A549 (cell line): ENCODE measurements around the gene SLC25A13. TPM values are rescaled to one million over a fixed set of nuclear protein-coding genes. Genes with fewer than 3 reads are reported as not detected.
"Not testable (repeated sequence)": the region's sequence is repeated elsewhere in the genome, so short reads cannot be mapped to it uniquely, and the experiment has no call there.

Source experiments
- ATAC-seq, 2 experiments: fragments of 200-7000 bp in 1 of 2; fragments of >200 bp in 1 of 2; cut with Nextera tagmentation in 1 of 2; cut with Tn5 transposase in 1 of 2; 3 replicates each; pipeline versions ENCODE4 v1.8.0 to v1.9.1; 2018 to 2020; ENCODE audit warnings: mild to moderate bottlenecking in 1 of 2, moderate library complexity in 1 of 2
- CTCF ChIA-PET: fragments of 300-600 bp; sonication (Branson Sonifier 250); formaldehyde crosslinking; extraction: SDS; loops from one replicate; lab custom pipeline; 2021; ENCODE audit warnings: antibody characterized with exemption, inconsistent platforms; lab: Yijun Ruan, JAX
- POLR2A ChIA-PET: fragments of 350-600 bp; formaldehyde crosslinking; extraction: SDS; loops from one replicate; lab custom pipeline; 2021; ENCODE audit warnings: antibody characterized with exemption, inconsistent platforms; lab: Yijun Ruan, JAX
- DNase-seq, 2 experiments: peaks; one replicate each; pipeline versions ENCODE4 v3.0.0 to v3.0.0-alpha.2; 2011 to 2016; ENCODE audit warnings: low read depth in 1 of 2, low spot score in 1 of 2
- FAIRE-seq: peaks from 2 replicates; lab custom pipeline; 2011; peaks lifted over from hg19 to GRCh38; lab: Jason Lieb, UNC
- H3K27ac ChIP-seq, 2 experiments: fragments of >200 bp; sonication (Bioruptor Twin); formaldehyde crosslinking; 3 replicates each; pipeline ENCODE4 v1.5.1; 2016 to 2017
- H3K4me1 ChIP-seq: fragments of >200 bp; sonication (Bioruptor Twin); formaldehyde crosslinking; 3 replicates; pipeline ENCODE4 v1.6.1; 2016
- H3K4me2 ChIP-seq: fragments of >200 bp; sonication (Bioruptor Twin); formaldehyde crosslinking; 3 replicates; pipeline ENCODE4 v1.6.1; 2016
- H3K4me3 ChIP-seq: fragments of >200 bp; sonication (Bioruptor Twin); formaldehyde crosslinking; 3 replicates; pipeline ENCODE4 v1.5.1; 2016
- H3K9me3 ChIP-seq: fragments of >200 bp; sonication (Bioruptor Twin); formaldehyde crosslinking; 3 replicates; pipeline ENCODE4 v1.6.1; 2016
- ATOH8 ChIP-seq: fragments of 250-450 bp; sonication (Bioruptor Pico); IDR thresholded peaks from 2 replicates; pipeline ENCODE4 v1.5.0; 2020; ENCODE audit warnings: low read depth, mild to moderate bottlenecking, moderate library complexity
- BCL3 ChIP-seq: fragments of >200 bp; sonication (Bioruptor Twin); formaldehyde crosslinking; IDR thresholded peaks from 3 replicates; pipeline ENCODE4 v1.6.1; 2016
- EHMT2 ChIP-seq: fragments of 200-600 bp; sonication (generic); IDR thresholded peaks from 2 replicates; pipeline ENCODE4 v1.6.1; 2016; ENCODE audit warnings: antibody characterized with exemption, low read depth, mild to moderate bottlenecking, moderate library complexity
- HES2 ChIP-seq: fragments of >200 bp; sonication (Bioruptor Twin); formaldehyde crosslinking; IDR thresholded peaks from 2 replicates; pipeline ENCODE4 v1.6.1; 2016
- HOXB13 ChIP-seq: fragments of 250-450 bp; sonication (Bioruptor Pico); IDR thresholded peaks from 2 replicates; pipeline ENCODE4 v1.5.0; 2020; ENCODE audit warnings: low read depth, mild to moderate bottlenecking, moderate library complexity
- HOXB5 ChIP-seq: fragments of 250-450 bp; sonication (Bioruptor Pico); IDR thresholded peaks from 2 replicates; pipeline ENCODE4 v1.5.0; 2020; ENCODE audit warnings: mild to moderate bottlenecking, moderate library complexity
- KDM5A ChIP-seq: fragments of 200-600 bp; sonication (generic); IDR thresholded peaks from 2 replicates; pipeline ENCODE4 v1.6.1; 2016; ENCODE audit warnings: antibody characterized with exemption, mild to moderate bottlenecking
- MAFK ChIP-seq: fragments of 450-650 bp; IDR thresholded peaks from 2 replicates; pipeline ENCODE4 v1.6.1; 2014; ENCODE audit not compliant: partially characterized antibody
- MAX ChIP-seq: IDR thresholded peaks from 2 replicates; pipeline ENCODE4 v1.6.1; 2012
- NFE2L2 ChIP-seq: fragments of 150-350 bp; conservative IDR thresholded peaks from 2 replicates; pipeline ENCODE4 v1.6.1; 2014; ENCODE audit warnings: low read length
- NR3C1 ChIP-seq: fragments of >200 bp; sonication (Bioruptor Twin); formaldehyde crosslinking; IDR thresholded peaks from 3 replicates; pipeline ENCODE4 v1.6.1; 2017
- PBX3 ChIP-seq: IDR thresholded peaks from 2 replicates; pipeline ENCODE4 v1.6.1; 2012
- POLR2AphosphoS2 ChIP-seq: conservative IDR thresholded peaks from 2 replicates; pipeline ENCODE4 v1.6.1; 2012; ENCODE audit warnings: low read length, improper control_type of control experiment, inconsistent platforms
- RAD21 ChIP-seq, 2 experiments: fragments of >200 bp in 1 of 2; sonication (Bioruptor Twin) in 1 of 2; formaldehyde crosslinking in 1 of 2; IDR thresholded peaks in 1 of 2; conservative IDR thresholded peaks in 1 of 2; 2 replicates in 1 of 2; 3 replicates in 1 of 2; pipeline ENCODE4 v1.6.1; 2012 to 2018; ENCODE audit warnings: inconsistent platforms in 1 of 2
- RARB ChIP-seq: fragments of 250-450 bp; sonication (Bioruptor Pico); IDR thresholded peaks from 2 replicates; pipeline ENCODE4 v1.8.0; 2021; ENCODE audit warnings: mild to moderate bottlenecking, moderate library complexity
- TP53 ChIP-seq: fragments of 250-450 bp; sonication (Bioruptor Pico); IDR thresholded peaks from 2 replicates; pipeline ENCODE4 v1.5.0; 2021; ENCODE audit warnings: mild to moderate bottlenecking, moderate library complexity
- USF2 ChIP-seq: fragments of 450-650 bp; IDR thresholded peaks from 2 replicates; pipeline ENCODE4 v1.6.1; 2014; ENCODE audit warnings: antibody characterized with exemption
- WGBS: methylation state at CpG from one replicate; pipeline ENCODE4 v1.1.6; 2017; ENCODE audit errors: missing lambda C conversion rate; 5-methylcytosine and 5-hydroxymethylcytosine counted together
- polyA plus RNA-seq, 4 experiments: library from polyadenylated mRNA; depleted of rRNA in 3 of 4; stranded (reverse); fragments of >200 nt; fragmentation: RNase III in 1 of 4; extraction: RNeasy Plus Mini Kit Qiagen cat#74134 plus additional on column Dnase treatment in 1 of 4; gene quantifications; 2 replicates in 3 of 4; 3 replicates in 1 of 4; pipeline ENCODE4 v1.2.3, GENCODE V29; 2011 to 2017

Gene SLC25A13
- polyA plus RNA-seq, 2 of the 4 experiments (the other 2 are of a cell fraction) = 32.7 to 51.0 TPM

- FAIRE-seq (no peak), ATAC-seq (no peak)
Measured at GRCh38 chr7:96361116-96361857, 39.4 kb upstream of the SLC25A13 start.

GRCh38 chr7:96359876-96360275 is 38.0 kb upstream of the SLC25A13 start:
- Histone ChIP-seq H3K27ac (no peak overlapping the region), H3K9me3 (no peaks in the 10 kb centered on the region), H3K4me2 (peak overlapping the region; percentile 47; the same call in 1 of the 3 replicates), H3K4me1 (peaks cover 5% of the 10 kb centered on the region; the same call in 1 of the 3 replicates), H3K4me3 (no peak overlapping the region)
- ChIA-PET CTCF (no interaction called here), POLR2A (no interaction called here)
- ATAC-seq (no peak), DNase-seq (peak in 1 of 2 experiments; percentile 5), FAIRE-seq (no peak)
- TF ChIP-seq EHMT2 (no peak), NFE2L2 (no peak), HES2 (no peak), KDM5A (no peak), POLR2AphosphoS2 (no peak), RAD21 (conservative IDR thresholded peaks at IDR 0.05 in 1 of 2, IDR thresholded peaks at IDR 0.05 in 1 of 2) (no peak), USF2 (no peak), NR3C1 (no peak), PBX3 (no peak), BCL3 (no peak), MAX (no peak), HOXB5 (no peak), HOXB13 (CRISPR knock-in tag) (no peak)
- WGBS = 23% methylated on average over 2 of the region's 2 CpGs

More at GRCh38 chr7:96361116-96361857, 39.4 kb upstream of the SLC25A13 start:
- Histone ChIP-seq H3K4me1 (peaks cover 5% of the 10 kb centered on the region; the same call in 1 of the 3 replicates), H3K4me2 (no peak overlapping the region), H3K9me3 (no peaks in the 10 kb centered on the region), H3K4me3 (no peak overlapping the region), H3K27ac (no peak overlapping the region)
- DNase-seq = no peak
- 74% methylated on average over 7 of the region's 7 CpGs for WGBS
- TF ChIP-seq TP53 (no peak), BCL3 (no peak), ATOH8 (no peak), RARB (CRISPR knock-in tag) (no peak), MAFK (peak; percentile 6)
- POLR2A ChIA-PET = no interaction called here
- CTCF ChIA-PET = no interaction called here

GRCh38 chr7:96358236-96358971 is 36.5 kb upstream of the SLC25A13 start:
- H3K9me3 ChIP-seq, FAIRE-seq, H3K27ac ChIP-seq, H3K4me3 ChIP-seq, ATAC-seq, DNase-seq, POLR2A ChIA-PET, H3K4me2 ChIP-seq, H3K4me1 ChIP-seq: not testable (repeated sequence)
- CTCF ChIA-PET = interaction anchor here (0.8 kb wide), 1 partner anchor 17 kb away, joined by 3 read pairs; no protein-coding TSS in a partner anchor
- 78% methylated on average over 25 of the region's 25 CpGs for WGBS
